ENCODE measurements around the gene ZFHX3.

ZFHX3 gene

GRCh38 chr16:72937360-72937759, 110.6 kb downstream of the ZFHX3 start:
- Histone ChIP-seq H3K36me3 (ENCODE audit: insufficient read depth, low read length) (no peaks in the 10 kb centered on the region), H3K4me3 (ENCODE audit: low read length) (no peak overlapping the region), H3K27ac (ENCODE audit: low read depth, low read length) (no peak overlapping the region), H3K9ac (ENCODE audit: low read depth, low read length) (no peak overlapping the region), H3K4me1 (ENCODE audit: insufficient read depth, low read length) (peaks cover 9% of the 10 kb centered on the region; the same call in 1 of the 2 replicates), H3K9me3 (ENCODE audit: insufficient read depth, low read depth, low read length) (no peaks in the 10 kb centered on the region), H3K27me3 (ENCODE audit: insufficient read depth, low read length) (no peaks in the 10 kb centered on the region)
- 92% methylated on average over 9 of the region's 9 CpGs for WGBS

GRCh38 chr16:72936408-72936807, 111.5 kb downstream of the ZFHX3 start:
- Histone ChIP-seq H3K4me3 (ENCODE audit: low read length) (no peak overlapping the region), H3K27me3 (ENCODE audit: insufficient read depth, low read length) (no peaks in the 10 kb centered on the region), H3K27ac (ENCODE audit: low read depth, low read length) (no peak overlapping the region), H3K9ac (ENCODE audit: low read depth, low read length) (no peak overlapping the region), H3K9me3 (ENCODE audit: insufficient read depth, low read depth, low read length) (no peaks in the 10 kb centered on the region), H3K4me1 (ENCODE audit: insufficient read depth, low read length) (peaks cover 16% of the 10 kb centered on the region), H3K36me3 (ENCODE audit: insufficient read depth, low read length) (no peaks in the 10 kb centered on the region)
- WGBS = 89% methylated on average over 2 of the region's 2 CpGs

- Histone ChIP-seq H3K9me3 (ENCODE audit: insufficient read depth, low read depth, low read length) (no peaks in the 10 kb centered on the region), H3K27me3 (ENCODE audit: insufficient read depth, low read length) (no peaks in the 10 kb centered on the region), H3K36me3 (ENCODE audit: insufficient read depth, low read length) (no peaks in the 10 kb centered on the region), H3K9ac (ENCODE audit: low read depth, low read length) (no peak overlapping the region), H3K4me3 (ENCODE audit: low read length) (no peak overlapping the region), H3K27ac (ENCODE audit: low read depth, low read length) (no peak overlapping the region), H3K4me1 (ENCODE audit: insufficient read depth, low read length) (peaks cover 14% of the 10 kb centered on the region)
- 66% methylated on average over 6 of the region's 6 CpGs for WGBS
Observed at GRCh38 chr16:72935896-72936295, 112.0 kb downstream of the ZFHX3 start.

- peaks cover 10% of the 10 kb centered on the region for H3K4me1 ChIP-seq (ENCODE audit: insufficient read depth, low read length)
- no peaks in the 10 kb centered on the region for H3K9me3 ChIP-seq (ENCODE audit: insufficient read depth, low read depth, low read length)
- H3K36me3 ChIP-seq (ENCODE audit: insufficient read depth, low read length) = no peaks in the 10 kb centered on the region
- H3K27ac ChIP-seq (ENCODE audit: low read depth, low read length) = no peak overlapping the region
- H3K4me3 ChIP-seq (ENCODE audit: low read length) = no peak overlapping the region
- H3K27me3 ChIP-seq (ENCODE audit: insufficient read depth, low read length) = no peaks in the 10 kb centered on the region
- no peak overlapping the region for H3K9ac ChIP-seq (ENCODE audit: low read depth, low read length)
- 94% methylated on average over 17 of the region's 17 CpGs for WGBS
Observed at GRCh38 chr16:72934636-72935403, 113.1 kb downstream of the ZFHX3 start.

- Histone ChIP-seq H3K4me3 (ENCODE audit: low read length) (no peak overlapping the region), H3K27me3 (ENCODE audit: insufficient read depth, low read length) (no peaks in the 10 kb centered on the region), H3K4me1 (ENCODE audit: insufficient read depth, low read length) (peaks cover 10% of the 10 kb centered on the region), H3K9me3 (ENCODE audit: insufficient read depth, low read depth, low read length) (no peaks in the 10 kb centered on the region), H3K9ac (ENCODE audit: low read depth, low read length) (no peak overlapping the region), H3K36me3 (ENCODE audit: insufficient read depth, low read length) (no peaks in the 10 kb centered on the region), H3K27ac (ENCODE audit: low read depth, low read length) (no peak overlapping the region)
- 92% methylated on average over 11 of the region's 11 CpGs for WGBS
Observed at GRCh38 chr16:72932677-72933335, 115.1 kb downstream of the ZFHX3 start.

- Histone ChIP-seq H3K27ac (ENCODE audit: low read depth, low read length) (no peak overlapping the region), H3K9me3 (ENCODE audit: insufficient read depth, low read depth, low read length) (no peaks in the 10 kb centered on the region), H3K36me3 (ENCODE audit: insufficient read depth, low read length) (no peaks in the 10 kb centered on the region), H3K4me3 (ENCODE audit: low read length) (no peak overlapping the region), H3K27me3 (ENCODE audit: insufficient read depth, low read length) (no peaks in the 10 kb centered on the region), H3K4me1 (ENCODE audit: insufficient read depth, low read length) (peaks cover 10% of the 10 kb centered on the region), H3K9ac (ENCODE audit: low read depth, low read length) (no peak overlapping the region)
- 100% methylated on average over 1 of the region's 2 CpGs for WGBS
Observed at GRCh38 chr16:72932050-72932449, 115.9 kb downstream of the ZFHX3 start.

- H3K27me3 ChIP-seq (ENCODE audit: insufficient read depth, low read length) = no peaks in the 10 kb centered on the region
- no peak overlapping the region for H3K9ac ChIP-seq (ENCODE audit: low read depth, low read length)
- no peak overlapping the region for H3K27ac ChIP-seq (ENCODE audit: low read depth, low read length)
- WGBS = 95% methylated on average over 7 of the region's 7 CpGs
- H3K4me3 ChIP-seq (ENCODE audit: low read length) = no peak overlapping the region
- H3K4me1 ChIP-seq (ENCODE audit: insufficient read depth, low read length) = peaks cover 10% of the 10 kb centered on the region
- H3K36me3 ChIP-seq (ENCODE audit: insufficient read depth, low read length) = no peaks in the 10 kb centered on the region
- H3K9me3 ChIP-seq (ENCODE audit: insufficient read depth, low read depth, low read length) = no peaks in the 10 kb centered on the region
Observed at GRCh38 chr16:72930396-72930795, 117.5 kb downstream of the ZFHX3 start.

- no peaks in the 10 kb centered on the region for H3K27me3 ChIP-seq (ENCODE audit: insufficient read depth, low read length)
- WGBS = 97% methylated on average over 10 of the region's 11 CpGs
- H3K4me3 ChIP-seq (ENCODE audit: low read length) = no peak overlapping the region
- peaks cover 10% of the 10 kb centered on the region for H3K4me1 ChIP-seq (ENCODE audit: insufficient read depth, low read length)
- no peak overlapping the region for H3K9ac ChIP-seq (ENCODE audit: low read depth, low read length)
- H3K27ac ChIP-seq (ENCODE audit: low read depth, low read length) = no peak overlapping the region
- no peaks in the 10 kb centered on the region for H3K36me3 ChIP-seq (ENCODE audit: insufficient read depth, low read length)
- no peaks in the 10 kb centered on the region for H3K9me3 ChIP-seq (ENCODE audit: insufficient read depth, low read depth, low read length)
Observed at GRCh38 chr16:72928090-72928981, 119.6 kb downstream of the ZFHX3 start.

GRCh38 chr16:72927199-72928089, 120.5 kb downstream of the ZFHX3 start:
- WGBS = 95% methylated on average over 25 of the region's 26 CpGs
- Histone ChIP-seq H3K4me3 (ENCODE audit: low read length) (no peak overlapping the region), H3K27ac (ENCODE audit: low read depth, low read length) (no peak overlapping the region)

GRCh38 chr16:72926177-72927070, 121.5 kb downstream of the ZFHX3 start:
- Histone ChIP-seq H3K4me3 (ENCODE audit: low read length) (no peak overlapping the region), H3K27me3 (ENCODE audit: insufficient read depth, low read length) (no peaks in the 10 kb centered on the region), H3K4me1 (ENCODE audit: insufficient read depth, low read length) (peaks cover 3% of the 10 kb centered on the region), H3K27ac (ENCODE audit: low read depth, low read length) (no peak overlapping the region), H3K9ac (ENCODE audit: low read depth, low read length) (no peak overlapping the region), H3K9me3 (ENCODE audit: insufficient read depth, low read depth, low read length) (no peaks in the 10 kb centered on the region), H3K36me3 (ENCODE audit: insufficient read depth, low read length) (no peaks in the 10 kb centered on the region)
- 92% methylated on average over 11 of the region's 12 CpGs for WGBS

More at GRCh38 chr16:72927199-72928089, 120.5 kb downstream of the ZFHX3 start:
- H3K27me3 ChIP-seq (ENCODE audit: insufficient read depth, low read length) = no peaks in the 10 kb centered on the region
- no peaks in the 10 kb centered on the region for H3K9me3 ChIP-seq (ENCODE audit: insufficient read depth, low read depth, low read length)
- peaks cover 10% of the 10 kb centered on the region for H3K4me1 ChIP-seq (ENCODE audit: insufficient read depth, low read length)
- no peak overlapping the region for H3K9ac ChIP-seq (ENCODE audit: low read depth, low read length)
- no peaks in the 10 kb centered on the region for H3K36me3 ChIP-seq (ENCODE audit: insufficient read depth, low read length)
